Astrocyte (in vitro differentiated cells and primary cell): ENCODE results near the gene KCNJ12.
"Not testable (repeated sequence)": the region's sequence is repeated elsewhere in the genome, so short reads cannot be mapped to it uniquely, and the experiment has no call there.

ENCODE experiments used
- EZH2 ChIP-seq: IDR thresholded peaks from 2 replicates; pipeline ENCODE4 v1.6.1; 2012; ENCODE audit warnings: mild to moderate bottlenecking, low read length, inconsistent platforms; ENCODE audit not compliant: insufficient read depth
- TF ChIP-seq, protein P1 (sequence below): IDR thresholded peaks from 2 replicates; pipeline ENCODE4 v1.5.1; 2011; ENCODE audit warnings: low read depth, mild to moderate bottlenecking, inconsistent platforms, low read length, moderate library complexity; ENCODE audit not compliant: insufficient read depth

DNA sequence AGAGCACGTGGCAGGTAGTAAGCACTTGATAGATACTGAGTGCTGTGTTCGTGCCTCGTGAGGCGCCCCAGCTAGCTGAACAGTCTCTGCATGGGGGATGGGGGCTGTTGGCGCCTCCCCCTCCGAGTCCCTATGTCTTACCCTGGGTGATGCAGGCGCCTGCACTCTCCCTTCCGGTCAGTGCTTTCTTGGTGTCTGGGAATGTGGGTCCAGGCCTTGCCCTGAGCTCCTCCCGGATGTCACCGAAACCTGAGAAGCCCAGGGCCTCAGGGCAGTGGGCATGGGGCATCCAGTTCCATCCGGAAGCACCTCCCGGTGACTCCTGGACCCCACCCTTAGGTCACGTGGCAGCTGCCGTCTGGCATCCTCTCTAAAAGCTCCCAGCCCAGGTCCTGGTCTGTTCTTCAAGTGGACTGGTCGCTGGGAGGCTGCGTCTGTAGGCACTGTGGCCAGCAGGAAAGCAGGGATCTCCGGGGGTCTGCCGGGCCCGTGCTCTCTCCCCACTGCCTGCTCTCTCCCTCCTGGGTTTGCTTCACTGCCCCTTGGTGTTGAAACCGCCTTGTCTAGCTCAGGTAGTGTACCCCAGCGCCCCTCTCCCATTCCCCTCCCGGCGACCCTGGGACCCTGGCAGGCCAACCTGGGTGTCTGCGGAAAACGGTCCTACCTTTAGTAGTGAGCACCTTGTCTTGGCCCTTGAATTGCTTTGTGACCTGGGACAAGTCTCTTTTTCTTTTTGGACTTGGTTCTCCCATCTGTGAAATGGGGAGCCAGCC, 34.9 kb downstream of the KCNJ12 start:
- not testable (repeated sequence) for TF ChIP-seq EZH2
- TF ChIP-seq, protein P1, sequence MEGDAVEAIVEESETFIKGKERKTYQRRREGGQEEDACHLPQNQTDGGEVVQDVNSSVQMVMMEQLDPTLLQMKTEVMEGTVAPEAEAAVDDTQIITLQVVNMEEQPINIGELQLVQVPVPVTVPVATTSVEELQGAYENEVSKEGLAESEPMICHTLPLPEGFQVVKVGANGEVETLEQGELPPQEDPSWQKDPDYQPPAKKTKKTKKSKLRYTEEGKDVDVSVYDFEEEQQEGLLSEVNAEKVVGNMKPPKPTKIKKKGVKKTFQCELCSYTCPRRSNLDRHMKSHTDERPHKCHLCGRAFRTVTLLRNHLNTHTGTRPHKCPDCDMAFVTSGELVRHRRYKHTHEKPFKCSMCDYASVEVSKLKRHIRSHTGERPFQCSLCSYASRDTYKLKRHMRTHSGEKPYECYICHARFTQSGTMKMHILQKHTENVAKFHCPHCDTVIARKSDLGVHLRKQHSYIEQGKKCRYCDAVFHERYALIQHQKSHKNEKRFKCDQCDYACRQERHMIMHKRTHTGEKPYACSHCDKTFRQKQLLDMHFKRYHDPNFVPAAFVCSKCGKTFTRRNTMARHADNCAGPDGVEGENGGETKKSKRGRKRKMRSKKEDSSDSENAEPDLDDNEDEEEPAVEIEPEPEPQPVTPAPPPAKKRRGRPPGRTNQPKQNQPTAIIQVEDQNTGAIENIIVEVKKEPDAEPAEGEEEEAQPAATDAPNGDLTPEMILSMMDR = not testable (repeated sequence)
